Peyer's patch (tissue), 4 donors: ENCODE results near the gene AK8. TPM values are rescaled to one million over a fixed set of nuclear protein-coding genes. Genes with fewer than 3 reads are reported as not detected.

Experiments used
- DNase-seq, 3 donors: peaks; one replicate each; pipeline ENCODE4 v3.0.0-alpha.2; 2017 to 2019
- H3K27ac ChIP-seq, 4 donors: fragments of 200-600 bp; sonication (generic); one replicate each; pipeline ENCODE4 v1.5.1; 2016 to 2019
- H3K27me3 ChIP-seq, 2 donors: fragments of 200-600 bp; sonication (generic); one replicate each; pipeline ENCODE4 v1.5.1; 2019
- H3K36me3 ChIP-seq, 3 donors: fragments of 200-600 bp; sonication (generic); one replicate each; pipeline ENCODE4 v1.5.1; 2016 to 2019
- H3K4me1 ChIP-seq, 4 donors: fragments of 200-600 bp; sonication (generic); one replicate each; pipeline ENCODE4 v1.5.1; 2016 to 2019
- H3K4me3 ChIP-seq, 4 donors: fragments of 200-600 bp; sonication (generic); 1 replicate in 3 of 4; 2 replicates in 1 of 4; pipeline ENCODE4 v1.5.1; 2016 to 2019; ENCODE audit warnings: mild to moderate bottlenecking in 1 of 4
- H3K9me3 ChIP-seq, 4 donors: fragments of 200-600 bp; sonication (generic); one replicate each; pipeline ENCODE4 v1.5.1; 2016 to 2019; ENCODE audit warnings: mild to moderate bottlenecking in 1 of 4
- CTCF ChIP-seq, 6 experiments: fragments of 450-650 bp in 4 of 6; fragments of 200-600 bp in 2 of 6; sonication (generic) in 1 of 6; IDR thresholded peaks; one replicate each; pipeline ENCODE4 v1.5.1; 2017 to 2019; ENCODE audit warnings: antibody characterized with exemption in 6 of 6, mild to moderate bottlenecking in 3 of 6, moderate library complexity in 1 of 6
- POLR2A ChIP-seq, 2 donors: fragments of 450-650 bp; IDR thresholded peaks; one replicate each; pipeline ENCODE4 v1.5.1; 2017; ENCODE audit warnings: antibody characterized with exemption in 2 of 2, mild to moderate bottlenecking in 2 of 2, moderate library complexity in 2 of 2
- total RNA-seq, 4 donors: library from RNA; depleted of rRNA; stranded (reverse); fragments of >200 nt; gene quantifications; one replicate each; pipeline ENCODE4 v1.1.0, GENCODE V29; 2016

AK8 gene, protein sequence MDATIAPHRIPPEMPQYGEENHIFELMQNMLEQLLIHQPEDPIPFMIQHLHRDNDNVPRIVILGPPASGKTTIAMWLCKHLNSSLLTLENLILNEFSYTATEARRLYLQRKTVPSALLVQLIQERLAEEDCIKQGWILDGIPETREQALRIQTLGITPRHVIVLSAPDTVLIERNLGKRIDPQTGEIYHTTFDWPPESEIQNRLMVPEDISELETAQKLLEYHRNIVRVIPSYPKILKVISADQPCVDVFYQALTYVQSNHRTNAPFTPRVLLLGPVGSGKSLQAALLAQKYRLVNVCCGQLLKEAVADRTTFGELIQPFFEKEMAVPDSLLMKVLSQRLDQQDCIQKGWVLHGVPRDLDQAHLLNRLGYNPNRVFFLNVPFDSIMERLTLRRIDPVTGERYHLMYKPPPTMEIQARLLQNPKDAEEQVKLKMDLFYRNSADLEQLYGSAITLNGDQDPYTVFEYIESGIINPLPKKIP
- not detected for total RNA-seq

GRCh38 chr9:132877824-132878694, at the start of gene AK8:
Gene AK8, minus strand, starts transcription at chr9:132878284. Its CDS starts 29 bp downstream, at chr9:132878255.
- Histone ChIP-seq H3K4me1 (peaks cover 0 to 14% (median 3%) of the 10 kb centered on the region in 4 donors), H3K4me3 (peak within 1 kb of the TSS; percentile 69 to 85 (median 80)), H3K27ac (peak within 1 kb of the TSS; percentile 55 to 74 (median 64)), H3K27me3 (no peaks in the 10 kb centered on the region), H3K9me3 (no peaks in the 10 kb centered on the region), H3K36me3 (no peaks in the 10 kb centered on the region)
- TF ChIP-seq CTCF (IDR thresholded peaks at IDR 0.05) = peak in 1 of 6 experiments; percentile 7
- TF ChIP-seq POLR2A (IDR thresholded peaks at IDR 0.05) = peak in 1 of 2 donors; percentile 17
- DNase-seq = peak; percentile 57 to 84 (median 82)

- no peaks in the 10 kb centered on the region for H3K4me1 ChIP-seq
- no peak overlapping the region for H3K4me3 ChIP-seq
- H3K36me3 ChIP-seq = peaks cover 0 to 62% (median 4%) of the 10 kb centered on the region in 3 donors
- DNase-seq = no peak
- no peaks in the 10 kb centered on the region for H3K9me3 ChIP-seq
- no peak for TF ChIP-seq CTCF (IDR thresholded peaks at IDR 0.05)
- TF ChIP-seq POLR2A (IDR thresholded peaks at IDR 0.05) = no peak
- H3K27ac ChIP-seq = no peak overlapping the region
- H3K27me3 ChIP-seq = no peaks in the 10 kb centered on the region
Observed at GRCh38 chr9:132927704-132928103, 49.6 kb upstream of the AK8 start.

- no peaks in the 10 kb centered on the region for H3K9me3 ChIP-seq
Observed at GRCh38 chr9:132923346-132923902, 45.3 kb upstream of the AK8 start.

DNA sequence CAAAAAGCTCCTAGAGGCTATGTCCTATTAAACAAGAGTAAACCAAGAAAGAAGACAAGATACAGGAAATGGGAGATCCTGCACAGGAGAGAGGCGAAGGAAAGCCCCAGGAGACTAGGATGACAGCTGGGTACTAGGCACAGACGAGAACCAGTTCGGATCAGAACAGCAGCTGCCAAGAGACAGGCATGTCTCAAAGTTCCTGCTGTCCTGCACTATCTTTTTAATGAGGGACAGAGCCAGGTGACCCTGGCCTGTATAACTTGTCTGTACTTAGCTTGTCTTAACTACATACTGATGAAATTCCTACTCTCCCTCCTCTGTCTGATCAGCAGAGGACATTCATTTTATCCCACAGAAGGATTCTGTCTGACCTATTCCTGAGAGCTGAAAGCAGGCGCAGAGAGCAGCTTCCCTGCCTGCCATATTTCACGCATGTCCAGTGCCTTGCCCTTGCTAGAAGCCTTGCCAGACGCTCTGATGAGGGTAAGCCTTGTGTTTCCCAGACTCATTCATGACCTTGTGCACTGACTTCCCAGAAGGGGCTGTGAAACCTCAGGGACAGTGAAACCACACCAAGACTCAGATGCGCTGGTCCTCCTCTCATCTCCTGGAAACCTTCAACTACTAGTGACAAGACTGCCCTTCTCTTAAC, 41.7 kb upstream of the AK8 start:
- no peaks in the 10 kb centered on the region for H3K9me3 ChIP-seq
- H3K27me3 ChIP-seq = no peaks in the 10 kb centered on the region
- H3K36me3 ChIP-seq = peaks cover 0 to 84% (median 4%) of the 10 kb centered on the region in 3 donors
- DNase-seq = no peak
- TF ChIP-seq CTCF (IDR thresholded peaks at IDR 0.05) (no peak), POLR2A (IDR thresholded peaks at IDR 0.05) (no peak)
- H3K27ac ChIP-seq = no peak overlapping the region
- no peaks in the 10 kb centered on the region for H3K4me1 ChIP-seq
- H3K4me3 ChIP-seq = no peak overlapping the region

More at GRCh38 chr9:132923346-132923902, 45.3 kb upstream of the AK8 start:
- Histone ChIP-seq H3K27me3 (no peaks in the 10 kb centered on the region), H3K4me3 (no peak overlapping the region), H3K36me3 (peaks cover 0 to 93% (median 4%) of the 10 kb centered on the region in 3 donors), H3K27ac (no peak overlapping the region), H3K4me1 (no peaks in the 10 kb centered on the region)
- TF ChIP-seq POLR2A (IDR thresholded peaks at IDR 0.05) (no peak), CTCF (IDR thresholded peaks at IDR 0.05) (no peak)
- DNase-seq = no peak

GRCh38 chr9:132914924-132915323, 36.8 kb upstream of the AK8 start:
- H3K4me3 ChIP-seq = no peak overlapping the region
- peaks cover 0 to 72% (median 0%) of the 10 kb centered on the region in 3 donors for H3K36me3 ChIP-seq
- no peaks in the 10 kb centered on the region for H3K27me3 ChIP-seq
- H3K27ac ChIP-seq = no peak overlapping the region
- DNase-seq = no peak
- H3K4me1 ChIP-seq = no peaks in the 10 kb centered on the region
- TF ChIP-seq POLR2A (IDR thresholded peaks at IDR 0.05) = no peak
- TF ChIP-seq CTCF (IDR thresholded peaks at IDR 0.05) = no peak
- H3K9me3 ChIP-seq = no peaks in the 10 kb centered on the region
